Measurements from ENCODE around the gene JKAMP.

The JKAMP gene

GRCh38 chr14:59547310-59547709 lies 63.0 kb downstream of the JKAMP start:
- DNase-seq (ENCODE audit: extremely low read depth, insufficient read length): no peak
- Histone ChIP-seq H3K27me3 (replicated peaks; ENCODE audit: control insufficient read depth, insufficient read depth, low read length) (no peaks in the 10 kb centered on the region), H3K36me3 (ENCODE audit: control insufficient read depth, insufficient read depth, low read length) (no peaks in the 10 kb centered on the region), H3K4me3 (replicated peaks; ENCODE audit: low read depth, low read length) (no peak overlapping the region)
- TF ChIP-seq, protein P1, sequence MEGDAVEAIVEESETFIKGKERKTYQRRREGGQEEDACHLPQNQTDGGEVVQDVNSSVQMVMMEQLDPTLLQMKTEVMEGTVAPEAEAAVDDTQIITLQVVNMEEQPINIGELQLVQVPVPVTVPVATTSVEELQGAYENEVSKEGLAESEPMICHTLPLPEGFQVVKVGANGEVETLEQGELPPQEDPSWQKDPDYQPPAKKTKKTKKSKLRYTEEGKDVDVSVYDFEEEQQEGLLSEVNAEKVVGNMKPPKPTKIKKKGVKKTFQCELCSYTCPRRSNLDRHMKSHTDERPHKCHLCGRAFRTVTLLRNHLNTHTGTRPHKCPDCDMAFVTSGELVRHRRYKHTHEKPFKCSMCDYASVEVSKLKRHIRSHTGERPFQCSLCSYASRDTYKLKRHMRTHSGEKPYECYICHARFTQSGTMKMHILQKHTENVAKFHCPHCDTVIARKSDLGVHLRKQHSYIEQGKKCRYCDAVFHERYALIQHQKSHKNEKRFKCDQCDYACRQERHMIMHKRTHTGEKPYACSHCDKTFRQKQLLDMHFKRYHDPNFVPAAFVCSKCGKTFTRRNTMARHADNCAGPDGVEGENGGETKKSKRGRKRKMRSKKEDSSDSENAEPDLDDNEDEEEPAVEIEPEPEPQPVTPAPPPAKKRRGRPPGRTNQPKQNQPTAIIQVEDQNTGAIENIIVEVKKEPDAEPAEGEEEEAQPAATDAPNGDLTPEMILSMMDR (IDR thresholded peaks at IDR 0.05; ENCODE audit: insufficient read depth, low read length, poor library complexity, severe bottlenecking): no peak

Data from GM06990 (cell line).